Ishikawa (cell line): ENCODE results near the gene MAP3K15.

ENCODE experiments used
- CEBPB ChIP-seq: IDR thresholded peaks from 2 replicates; pipeline ENCODE4 v1.6.1; 2012
- CREB1 ChIP-seq: IDR thresholded peaks from 2 replicates; pipeline ENCODE4 v1.6.1; 2012; ENCODE audit warnings: low read depth
- EGR1 ChIP-seq: IDR thresholded peaks from 2 replicates; pipeline ENCODE4 v1.6.1; 2012
- EP300 ChIP-seq: IDR thresholded peaks from 2 replicates; pipeline ENCODE4 v1.6.1; 2012; ENCODE audit warnings: borderline replicate concordance
- FOXM1 ChIP-seq: IDR thresholded peaks from 2 replicates; pipeline ENCODE4 v1.6.1; 2012; ENCODE audit warnings: low read depth, borderline replicate concordance
- MAX ChIP-seq: IDR thresholded peaks from 2 replicates; pipeline ENCODE4 v1.6.1; 2012
- NFIC ChIP-seq: IDR thresholded peaks from 2 replicates; pipeline ENCODE4 v1.6.1; 2012
- RAD21 ChIP-seq: IDR thresholded peaks from 2 replicates; pipeline ENCODE4 v1.6.1; 2012; ENCODE audit warnings: low read depth
- REST ChIP-seq: IDR thresholded peaks from 2 replicates; pipeline ENCODE4 v1.6.1; 2012; ENCODE audit warnings: low read depth, mild to moderate bottlenecking
- TAF1 ChIP-seq: IDR thresholded peaks from 2 replicates; pipeline ENCODE4 v1.6.1; 2012; ENCODE audit warnings: low read depth, mild to moderate bottlenecking
- TCF12 ChIP-seq: IDR thresholded peaks from 2 replicates; pipeline ENCODE4 v1.6.1; 2012; ENCODE audit warnings: low read depth
- TEAD4 ChIP-seq: IDR thresholded peaks from 2 replicates; pipeline ENCODE4 v1.6.1; 2012
- USF1 ChIP-seq: IDR thresholded peaks from 2 replicates; pipeline ENCODE4 v1.6.1; 2012
- YY1 ChIP-seq: IDR thresholded peaks from 2 replicates; pipeline ENCODE4 v1.6.1; 2012; ENCODE audit warnings: low read depth
- ZBTB7A ChIP-seq: IDR thresholded peaks from 2 replicates; pipeline ENCODE4 v1.6.1; 2012; ENCODE audit warnings: low read depth

MAP3K15 gene

GRCh38 chrX:19560611-19561010 lies 45.3 kb upstream of the MAP3K15 start:
- TF ChIP-seq YY1 (no peak), EP300 (no peak), REST (no peak), TAF1 (no peak), NFIC (no peak), EGR1 (no peak), USF1 (no peak), CREB1 (no peak), ZBTB7A (no peak), TEAD4 (no peak), FOXM1 (no peak), RAD21 (no peak), TCF12 (no peak)

GRCh38 chrX:19557822-19558221 lies 42.5 kb upstream of the MAP3K15 start:
- TF ChIP-seq NFIC (no peak), EP300 (no peak), REST (no peak), USF1 (no peak), CEBPB (no peak), ZBTB7A (no peak), TCF12 (no peak), FOXM1 (no peak), TAF1 (no peak), CREB1 (no peak)

- no peak for TF ChIP-seq ZBTB7A
- TF ChIP-seq FOXM1, result no peak
- TF ChIP-seq CEBPB, result no peak
- TF ChIP-seq EP300, result no peak
- no peak for TF ChIP-seq YY1
- TF ChIP-seq NFIC, result no peak
- TF ChIP-seq TCF12, result no peak
- no peak for TF ChIP-seq USF1
- TF ChIP-seq CREB1, result no peak
These were observed 40.9 kb upstream of the MAP3K15 start for GRCh38 chrX:19556202-19556601.

- TF ChIP-seq YY1, result no peak
- TF ChIP-seq EP300, result no peak
- no peak for TF ChIP-seq CREB1
- TF ChIP-seq REST, result no peak
- no peak for TF ChIP-seq ZBTB7A
- no peak for TF ChIP-seq TEAD4
- no peak for TF ChIP-seq TCF12
- TF ChIP-seq USF1, result no peak
- TF ChIP-seq CEBPB, result no peak
- no peak for TF ChIP-seq NFIC
- TF ChIP-seq RAD21, result no peak
- TF ChIP-seq MAX, result no peak
- TF ChIP-seq EGR1, result no peak
- TF ChIP-seq TAF1, result no peak
- no peak for TF ChIP-seq FOXM1
These were observed 40.4 kb upstream of the MAP3K15 start for GRCh38 chrX:19555683-19556082.
